T-helper 17 cell (primary cell): ENCODE data around the gene MAP6D1. TPM values are rescaled to one million over a fixed set of nuclear protein-coding genes. Genes with fewer than 3 reads are reported as not detected.

Experiments
- ATAC-seq: fragments of 150-1000 bp; cut with Tn5 transposase; 2 replicates; pipeline ENCODE4 v1.10.0; 2021; ENCODE audit warnings: mild to moderate bottlenecking, moderate library complexity
- DNase-seq, 3 donors: peaks; one replicate each; pipeline versions ENCODE4 v3.0.0 to v3.0.0-alpha.2; 2020 to 2021
- H3K9me3 ChIP-seq: one replicate; pipeline ENCODE4 v1.7.0; 2013; ENCODE audit warnings: low read length, mild to moderate bottlenecking; ENCODE audit not compliant: control insufficient read depth, poor library complexity, severe bottlenecking
- H3K27ac Mint-ChIP-seq: one replicate; pipeline ENCODE4 v1.8.0; 2022; ENCODE audit warnings: mild to moderate bottlenecking, moderate library complexity, mixed read lengths
- H3K27me3 Mint-ChIP-seq: one replicate; pipeline ENCODE4 v1.8.0; 2022; ENCODE audit warnings: mixed read lengths
- H3K36me3 Mint-ChIP-seq: one replicate; pipeline ENCODE4 v1.8.0; 2022; ENCODE audit warnings: low read depth, mixed read lengths
- H3K4me1 Mint-ChIP-seq: one replicate; pipeline ENCODE4 v1.8.0; 2022; ENCODE audit warnings: mild to moderate bottlenecking, mixed read lengths
- H3K4me3 Mint-ChIP-seq: one replicate; pipeline ENCODE4 v1.8.0; 2022; ENCODE audit warnings: mild to moderate bottlenecking, moderate library complexity, mixed read lengths
- total RNA-seq, 4 donors: library from RNA in 2 of 4; stranded (reverse) in 2 of 4; gene quantifications; one replicate each; pipeline ENCODE4 v1.2.3 and lab custom pipeline; 2022 to 2026

Gene MAP6D1
- total RNA-seq, 2 donors from 2014 or later, result 0.26 to 1.7 TPM

- DNase-seq (no peak), ATAC-seq (no peak)
- peaks cover 2% of the 10 kb centered on the region for H3K36me3 Mint-ChIP-seq
- H3K4me1 Mint-ChIP-seq, result peaks cover 10% of the 10 kb centered on the region
- H3K27ac Mint-ChIP-seq, result peak overlapping the region; percentile 9
- H3K4me3 Mint-ChIP-seq, result no peak overlapping the region
- no peaks in the 10 kb centered on the region for H3K9me3 ChIP-seq
- H3K27me3 Mint-ChIP-seq, result no peaks in the 10 kb centered on the region
These were observed 12.0 kb upstream of the MAP6D1 start for GRCh38 chr3:183837390-183837789.

GRCh38 chr3:183833516-183833915 is 8.1 kb upstream of the MAP6D1 start:
- no peaks in the 10 kb centered on the region for H3K9me3 ChIP-seq
- Mint-ChIP-seq H3K27me3 (no peaks in the 10 kb centered on the region), H3K27ac (no peak overlapping the region), H3K4me3 (no peak overlapping the region), H3K4me1 (peaks cover 9% of the 10 kb centered on the region), H3K36me3 (no peaks in the 10 kb centered on the region)
- DNase-seq (no peak), ATAC-seq (no peak)

GRCh38 chr3:183830187-183830586 is 4.8 kb upstream of the MAP6D1 start:
- no peak overlapping the region for H3K27ac Mint-ChIP-seq
- H3K9me3 ChIP-seq, result no peaks in the 10 kb centered on the region
- peaks cover 9% of the 10 kb centered on the region for H3K4me1 Mint-ChIP-seq
- no peaks in the 10 kb centered on the region for H3K27me3 Mint-ChIP-seq
- no peak overlapping the region for H3K4me3 Mint-ChIP-seq
- ATAC-seq (no peak), DNase-seq (no peak)
- H3K36me3 Mint-ChIP-seq, result peaks cover 2% of the 10 kb centered on the region

GRCh38 chr3:183829466-183829865 is 4.1 kb upstream of the MAP6D1 start:
- H3K27me3 Mint-ChIP-seq, result no peaks in the 10 kb centered on the region
- no peaks in the 10 kb centered on the region for H3K9me3 ChIP-seq
- H3K36me3 Mint-ChIP-seq, result peaks cover 2% of the 10 kb centered on the region
- ATAC-seq, result no peak
- H3K4me3 Mint-ChIP-seq, result no peak overlapping the region
- H3K4me1 Mint-ChIP-seq, result peaks cover 11% of the 10 kb centered on the region
- H3K27ac Mint-ChIP-seq, result no peak overlapping the region
- DNase-seq, result no peak

GRCh38 chr3:183828538-183828870 is 3.1 kb upstream of the MAP6D1 start:
- ATAC-seq (no peak), DNase-seq (no peak)
- peaks cover 13% of the 10 kb centered on the region for H3K4me1 Mint-ChIP-seq
- H3K4me3 Mint-ChIP-seq, result no peak overlapping the region
- peaks cover 2% of the 10 kb centered on the region for H3K36me3 Mint-ChIP-seq
- H3K27me3 Mint-ChIP-seq, result peaks cover 5% of the 10 kb centered on the region
- H3K9me3 ChIP-seq, result no peaks in the 10 kb centered on the region
- no peak overlapping the region for H3K27ac Mint-ChIP-seq

GRCh38 chr3:183827809-183828537 is 2.6 kb upstream of the MAP6D1 start:
- H3K4me1 Mint-ChIP-seq, result peaks cover 13% of the 10 kb centered on the region
- H3K36me3 Mint-ChIP-seq, result peaks cover 2% of the 10 kb centered on the region
- H3K9me3 ChIP-seq, result no peaks in the 10 kb centered on the region
- no peak overlapping the region for H3K4me3 Mint-ChIP-seq
- H3K27me3 Mint-ChIP-seq, result peaks cover 5% of the 10 kb centered on the region
- DNase-seq (no peak), ATAC-seq (no peak)
- no peak overlapping the region for H3K27ac Mint-ChIP-seq

GRCh38 chr3:183826448-183827250 is 1.3 kb upstream of the MAP6D1 start:
- ATAC-seq, result no peak
- Mint-ChIP-seq H3K27ac (peak overlapping the region; percentile 79), H3K4me1 (peaks cover 13% of the 10 kb centered on the region)

GRCh38 chr3:183824761-183825455 is 469 bp downstream of the MAP6D1 start:
- Mint-ChIP-seq H3K36me3 (peaks cover 2% of the 10 kb centered on the region), H3K27ac (peak overlapping the region; percentile 37), H3K4me1 (peaks cover 13% of the 10 kb centered on the region), H3K27me3 (peaks cover 9% of the 10 kb centered on the region), H3K4me3 (peak overlapping the region; percentile 83)
- DNase-seq (no peak), ATAC-seq (peak; percentile 30)
- H3K9me3 ChIP-seq, result no peaks in the 10 kb centered on the region

More at GRCh38 chr3:183826448-183827250, 1.3 kb upstream of the MAP6D1 start:
- H3K9me3 ChIP-seq, result no peaks in the 10 kb centered on the region
- Mint-ChIP-seq H3K36me3 (peaks cover 2% of the 10 kb centered on the region), H3K27me3 (peaks cover 9% of the 10 kb centered on the region), H3K4me3 (peak overlapping the region; percentile 66)
- no peak for DNase-seq

- no peak for ATAC-seq
- H3K27ac Mint-ChIP-seq, result peak overlapping the region; percentile 37
- peaks cover 13% of the 10 kb centered on the region for H3K4me1 Mint-ChIP-seq
- H3K4me3 Mint-ChIP-seq, result peak overlapping the region; percentile 83
- H3K9me3 ChIP-seq, result no peaks in the 10 kb centered on the region
- DNase-seq, result no peak
- peaks cover 2% of the 10 kb centered on the region for H3K36me3 Mint-ChIP-seq
- H3K27me3 Mint-ChIP-seq, result peaks cover 9% of the 10 kb centered on the region
These were observed 1.4 kb downstream of the MAP6D1 start for GRCh38 chr3:183823963-183824362.

- peaks cover 9% of the 10 kb centered on the region for H3K27me3 Mint-ChIP-seq
- no peak overlapping the region for H3K4me3 Mint-ChIP-seq
- H3K4me1 Mint-ChIP-seq, result peaks cover 13% of the 10 kb centered on the region
- H3K9me3 ChIP-seq, result no peaks in the 10 kb centered on the region
- H3K36me3 Mint-ChIP-seq, result peaks cover 2% of the 10 kb centered on the region
- ATAC-seq (no peak), DNase-seq (no peak)
- no peak overlapping the region for H3K27ac Mint-ChIP-seq
These were observed 2.7 kb downstream of the MAP6D1 start for GRCh38 chr3:183822631-183823030.

- Mint-ChIP-seq H3K27me3 (peaks cover 9% of the 10 kb centered on the region), H3K27ac (no peak overlapping the region), H3K4me1 (peaks cover 11% of the 10 kb centered on the region), H3K36me3 (no peaks in the 10 kb centered on the region), H3K4me3 (no peak overlapping the region)
- H3K9me3 ChIP-seq, result no peaks in the 10 kb centered on the region
- no peak for DNase-seq
- no peak for ATAC-seq
These were observed 5.5 kb downstream of the MAP6D1 start for GRCh38 chr3:183819831-183820230.

GRCh38 chr3:183818706-183819624 is 6.4 kb downstream of the MAP6D1 start:
- peaks cover 6% of the 10 kb centered on the region for H3K4me1 Mint-ChIP-seq
- H3K27ac Mint-ChIP-seq, result no peak overlapping the region
- H3K9me3 ChIP-seq, result no peaks in the 10 kb centered on the region
- DNase-seq, result no peak
- no peak for ATAC-seq
- H3K36me3 Mint-ChIP-seq, result no peaks in the 10 kb centered on the region
- peak overlapping the region; percentile 25 for H3K4me3 Mint-ChIP-seq
- peaks cover 5% of the 10 kb centered on the region for H3K27me3 Mint-ChIP-seq
